HUDEP-2 (cell line): ENCODE results near the gene NOTCH3.

Experiments
- DNase-seq, 76 experiments: peaks; one replicate each; lab custom pipeline; 2025; ENCODE audit not compliant: unreplicated experiment in 76 of 76; lab: John Stamatoyannopoulos, UW

NOTCH3 gene

GRCh38 chr19:15200553-15201364 lies at the start of gene NOTCH3:
TSS of gene NOTCH3 (minus strand) at chr19:15200995. CDS start at chr19:15200905, 90 bp downstream.
- peak in 1 of 76 experiments; percentile 15 for DNase-seq

- DNase-seq: no peak
Observed at GRCh38 chr19:15250640-15250993, 49.8 kb upstream of the NOTCH3 start.

GRCh38 chr19:15249972-15250639 lies 49.3 kb upstream of the NOTCH3 start:
- no peak for DNase-seq

- DNase-seq: no peak
Observed at GRCh38 chr19:15249528-15249874, 48.7 kb upstream of the NOTCH3 start.

GRCh38 chr19:15248648-15249527 lies 48.1 kb upstream of the NOTCH3 start:
- DNase-seq: no peak

GRCh38 chr19:15248106-15248505 lies 47.3 kb upstream of the NOTCH3 start:
- DNase-seq: no peak

GRCh38 chr19:15247107-15248014 lies 46.6 kb upstream of the NOTCH3 start:
- DNase-seq: no peak

GRCh38 chr19:15246198-15246481 lies 45.3 kb upstream of the NOTCH3 start:
- DNase-seq: no peak

- no peak for DNase-seq
Observed at GRCh38 chr19:15245370-15246197, 44.8 kb upstream of the NOTCH3 start.

- DNase-seq: no peak
Observed at GRCh38 chr19:15244808-15245207, 44.0 kb upstream of the NOTCH3 start.

GRCh38 chr19:15244106-15244803 lies 43.5 kb upstream of the NOTCH3 start:
- no peak for DNase-seq

GRCh38 chr19:15243236-15243957 lies 42.6 kb upstream of the NOTCH3 start:
- DNase-seq: no peak

- DNase-seq: no peak
Observed at GRCh38 chr19:15241259-15241910, 40.6 kb upstream of the NOTCH3 start.

- DNase-seq: no peak
Observed at GRCh38 chr19:15240515-15240914, 39.7 kb upstream of the NOTCH3 start.

- no peak for DNase-seq
Observed at GRCh38 chr19:15239337-15239949, 38.6 kb upstream of the NOTCH3 start.

- no peak for DNase-seq
Observed at GRCh38 chr19:15238639-15239155, 37.9 kb upstream of the NOTCH3 start.
